Osteoblast (primary cell): ENCODE measurements around the gene SLC25A11. TPM values are rescaled to one million over a fixed set of nuclear protein-coding genes. Genes with fewer than 3 reads are reported as not detected.
A peak's percentile ranks its signal among the peaks of the same experiment; 100 is the strongest.

Source experiments
- DNase-seq: peaks from one replicate; pipeline ENCODE4 v3.0.0; 2011; ENCODE audit warnings: low spot score, mixed read lengths; ENCODE audit not compliant: insufficient read length; ENCODE audit errors: missing footprints
- H2AFZ ChIP-seq: 2 replicates; pipeline ENCODE4 v1.6.0; 2011; ENCODE audit warnings: mild to moderate bottlenecking, low read length
- H3K27ac ChIP-seq: 2 replicates; pipeline ENCODE4 v1.5.1; 2011; ENCODE audit warnings: mild to moderate bottlenecking, low read depth, low read length, moderate library complexity
- H3K27me3 ChIP-seq: 2 replicates; pipeline ENCODE4 v1.6.0; 2012; ENCODE audit warnings: mild to moderate bottlenecking, control low read depth, inconsistent platforms, low read length, moderate library complexity; ENCODE audit not compliant: insufficient read depth
- H3K36me3 ChIP-seq: 2 replicates; pipeline ENCODE4 v1.5.1; 2011; ENCODE audit warnings: mild to moderate bottlenecking, low read length, control low read depth, moderate library complexity; ENCODE audit not compliant: insufficient read depth
- H3K4me1 ChIP-seq: 2 replicates; pipeline ENCODE4 v1.5.1; 2011; ENCODE audit warnings: mild to moderate bottlenecking, low read length, control low read depth, moderate library complexity; ENCODE audit not compliant: insufficient read depth
- H3K4me2 ChIP-seq: 2 replicates; pipeline ENCODE4 v1.6.0; 2011; ENCODE audit warnings: mild to moderate bottlenecking, low read length; ENCODE audit not compliant: insufficient read depth
- H3K4me3 ChIP-seq: fragments of 200-600 bp; sonication (generic); 3 replicates; pipeline ENCODE4 v1.5.1; 2012; ENCODE audit warnings: mild to moderate bottlenecking, low read length, inconsistent platforms; ENCODE audit not compliant: insufficient read depth
- H3K79me2 ChIP-seq: 2 replicates; pipeline ENCODE4 v1.6.0; 2012; ENCODE audit warnings: mild to moderate bottlenecking, low read length, control low read depth, inconsistent platforms; ENCODE audit not compliant: insufficient read depth
- H3K9me3 ChIP-seq: 2 replicates; pipeline ENCODE4 v1.5.1; 2011; ENCODE audit warnings: low read depth, low read length, control low read depth
- H4K20me1 ChIP-seq: 2 replicates; pipeline ENCODE4 v1.6.0; 2012; ENCODE audit warnings: mild to moderate bottlenecking, low read length, control low read depth; ENCODE audit not compliant: insufficient read depth
- CTCF ChIP-seq: IDR thresholded peaks from 2 replicates; pipeline ENCODE4 v1.5.1; 2011; ENCODE audit warnings: mild to moderate bottlenecking, low read depth, low read length, moderate library complexity; ENCODE audit errors: extremely low read depth
- total RNA-seq: library from RNA; depleted of rRNA; stranded (reverse); fragments of >200 nt; gene quantifications from 2 replicates; pipeline ENCODE4 v1.2.3, GENCODE V29; 2012

SLC25A11 gene
- total RNA-seq, 1 donor, result 47.4 TPM

GRCh38 chr17:4956493-4957061, 16.7 kb upstream of the SLC25A11 start:
- Histone ChIP-seq H3K4me1 (peaks cover 20% of the 10 kb centered on the region), H3K27me3 (no peaks in the 10 kb centered on the region), H3K9me3 (no peaks in the 10 kb centered on the region), H3K27ac (no peak overlapping the region), H3K4me3 (no peak overlapping the region), H4K20me1 (no peaks in the 10 kb centered on the region), H3K79me2 (no peaks in the 10 kb centered on the region), H3K4me2 (no peak overlapping the region), H3K36me3 (peaks cover 20% of the 10 kb centered on the region), H2AFZ (no peak overlapping the region)
- TF ChIP-seq CTCF, result peak; percentile 33
- DNase-seq, result peak; percentile 32

GRCh38 chr17:4955091-4955490, 15.2 kb upstream of the SLC25A11 start:
- Histone ChIP-seq H3K9me3 (no peaks in the 10 kb centered on the region), H3K4me1 (peaks cover 26% of the 10 kb centered on the region), H3K79me2 (no peaks in the 10 kb centered on the region), H3K36me3 (peaks cover 11% of the 10 kb centered on the region), H3K4me3 (no peak overlapping the region), H3K4me2 (no peak overlapping the region), H3K27ac (no peak overlapping the region), H4K20me1 (no peaks in the 10 kb centered on the region), H2AFZ (no peak overlapping the region), H3K27me3 (no peaks in the 10 kb centered on the region)
- DNase-seq, result no peak
- TF ChIP-seq CTCF, result no peak

- TF ChIP-seq CTCF, result no peak
- Histone ChIP-seq H3K9me3 (no peaks in the 10 kb centered on the region), H3K36me3 (no peaks in the 10 kb centered on the region), H3K4me2 (peak overlapping the region; percentile 73), H4K20me1 (no peaks in the 10 kb centered on the region), H3K27ac (peak overlapping the region; percentile 82), H3K4me3 (peak overlapping the region; percentile 56), H3K79me2 (no peaks in the 10 kb centered on the region), H3K4me1 (peaks cover 28% of the 10 kb centered on the region), H3K27me3 (no peaks in the 10 kb centered on the region), H2AFZ (peak overlapping the region; percentile 82)
- peak; percentile 99 for DNase-seq
Measured at GRCh38 chr17:4953451-4953961, 13.7 kb upstream of the SLC25A11 start.

- peak; percentile 43 for DNase-seq
- Histone ChIP-seq H3K36me3 (peaks cover 5% of the 10 kb centered on the region), H4K20me1 (peaks cover 14% of the 10 kb centered on the region), H3K27me3 (no peaks in the 10 kb centered on the region), H2AFZ (no peak overlapping the region), H3K79me2 (peaks cover 18% of the 10 kb centered on the region), H3K9me3 (no peaks in the 10 kb centered on the region), H3K4me3 (no peak overlapping the region), H3K27ac (no peak overlapping the region), H3K4me2 (no peak overlapping the region), H3K4me1 (peaks cover 34% of the 10 kb centered on the region)
- TF ChIP-seq CTCF, result no peak
Measured at GRCh38 chr17:4951486-4951885, 11.6 kb upstream of the SLC25A11 start.
